ENCODE measurements around the gene ELL. TPM values are rescaled to one million over a fixed set of nuclear protein-coding genes. Genes with fewer than 3 reads are reported as not detected.

The ELL gene
- total RNA-seq, 1 experiment from 2014 or later = 22.9 TPM

GRCh38 chr19:18396471-18397241, 125.2 kb downstream of the ELL start:
- no TSS peak for BruUV-seq (replicated peaks)
- Histone ChIP-seq H3K9ac (ENCODE audit: low read length) (no peak overlapping the region), H3K27me3 (ENCODE audit: insufficient read depth, low read length) (no peaks in the 10 kb centered on the region), H4K20me1 (ENCODE audit: insufficient read depth) (no peaks in the 10 kb centered on the region), H3K27ac (ENCODE audit: low read depth, low read length) (no peak overlapping the region), H3K79me2 (ENCODE audit: insufficient read depth, low read length) (no peaks in the 10 kb centered on the region), H2AFZ (ENCODE audit: low read depth, low read length, poor library complexity, severe bottlenecking) (no peak overlapping the region), H3K4me3 (replicated peaks in 1 of 2; ENCODE audit: low read depth in 1 of 2, low read length in 2 of 2) (no peak overlapping the region), H3K9me3 (ENCODE audit: control insufficient read depth in 1 of 2, insufficient read depth in 1 of 2, low read depth in 1 of 2, low read length in 2 of 2) (no peaks in the 10 kb centered on the region), H3K4me1 (ENCODE audit: control insufficient read depth in 1 of 2, insufficient read depth in 2 of 2, low read length in 2 of 2) (peaks cover 5 to 21% of the 10 kb centered on the region in 2 experiments), H3K9me2 (ENCODE audit: insufficient read depth) (no peaks in the 10 kb centered on the region), H3K4me2 (ENCODE audit: low read length) (no peak overlapping the region), H3K36me3 (ENCODE audit: control insufficient read depth in 1 of 2, insufficient read depth in 2 of 2, low read length in 2 of 2) (no peaks in the 10 kb centered on the region)
- DNase-seq (ENCODE audit: low read depth, low spot score) (no peak), ATAC-seq (no peak)
- intact Hi-C loops (cut with micrococcal nuclease) = no loop called here
- ChIA-PET CTCF (no interaction called here), RAD21 (ENCODE audit: low non-redundant PET in 1 of 2, low total read pairs in 2 of 2, uncharacterized antibody in 2 of 2, unreplicated experiment in 2 of 2) (no interaction called here), POLR2A (no interaction called here)
- TF ChIP-seq EGR1 (IDR thresholded peaks at IDR 0.05; ENCODE audit: low read depth) (no peak), MAX (IDR thresholded peaks at IDR 0.05) (no peak), POLR2A (IDR thresholded peaks at IDR 0.05; ENCODE audit: borderline replicate concordance, extremely low read depth, insufficient read depth, insufficient read length) (no peak), CBX3 (IDR thresholded peaks at IDR 0.05; ENCODE audit: low read depth) (no peak), ATF3 (IDR thresholded peaks at IDR 0.05) (no peak), SP1 (IDR thresholded peaks at IDR 0.05; ENCODE audit: low read depth) (no peak), FOSL1 (IDR thresholded peaks at IDR 0.05; ENCODE audit: low read depth) (no peak), JUND (IDR thresholded peaks at IDR 0.05) (no peak), YY1 (IDR thresholded peaks at IDR 0.05; ENCODE audit: extremely low read depth, insufficient replicate concordance, low read depth, low read length) (no peak), ZNF274 (IDR thresholded peaks at IDR 0.05; ENCODE audit: low read depth, low read length) (no peak), ZFX (IDR thresholded peaks at IDR 0.05) (no peak), TCF7L2 (IDR thresholded peaks at IDR 0.05; ENCODE audit: borderline replicate concordance, extremely low read depth, insufficient read depth, insufficient read length) (no peak), CTCF (IDR thresholded peaks at IDR 0.05 in 2 of 3, conservative IDR thresholded peaks at IDR 0.05 in 1 of 3; ENCODE audit: borderline replicate concordance in 1 of 3, insufficient read depth in 1 of 3, low read depth in 2 of 3, low read length in 2 of 3) (no peak), POLR2AphosphoS5 (IDR thresholded peaks at IDR 0.05; ENCODE audit: low read depth, low read length) (no peak), RAD21 (IDR thresholded peaks at IDR 0.05; ENCODE audit: low read depth) (no peak), EZH2phosphoT487 (IDR thresholded peaks at IDR 0.05; ENCODE audit: borderline replicate concordance) (no peak)
